GM12878 (cell line): ENCODE results near the gene TMEM86A. TPM values are rescaled to one million over a fixed set of nuclear protein-coding genes. Genes with fewer than 3 reads are reported as not detected.

ENCODE experiments used
- ATAC-seq: fragments of 200-7000 bp; cut with Tn5 transposase; 3 replicates; pipeline ENCODE4 v1.9.1; 2020; ENCODE audit warnings: mild to moderate bottlenecking, moderate library complexity
- BruUV-seq: library from RNA; stranded (reverse); fragments of 400-500 nt; replicated peaks from 2 replicates; lab custom pipeline; 2021; lab: Mats Ljungman, UMichigan
- CTCF ChIA-PET: fragments of 300-600 bp; sonication (Branson Sonifier 250); formaldehyde crosslinking; extraction: SDS; loops from one replicate; lab custom pipeline; 2021; ENCODE audit warnings: inconsistent platforms; lab: Yijun Ruan, JAX
- POLR2A ChIA-PET: fragments of 350-600 bp; formaldehyde crosslinking; extraction: SDS; loops from one replicate; lab custom pipeline; 2021; ENCODE audit warnings: inconsistent platforms; lab: Charles Lee
- RAD21 ChIA-PET: fragments of 300-600 bp; sonication (Branson Sonifier 250); formaldehyde crosslinking; loops from one replicate; lab custom pipeline; 2023; ENCODE audit warnings: antibody characterized with exemption; ENCODE audit not compliant: unreplicated experiment; lab: Charles Lee
- SMC1A ChIA-PET: fragments of 300-600 bp; sonication (Branson Sonifier 250); formaldehyde crosslinking; loops from one replicate; lab custom pipeline; 2023; ENCODE audit not compliant: unreplicated experiment, uncharacterized antibody; lab: Charles Lee
- DNase-seq: peaks from one replicate; pipeline ENCODE4 v3.0.0-alpha.2; 2011; ENCODE audit warnings: low read depth, low spot score
- FAIRE-seq: peaks from 3 replicates; lab custom pipeline; 2011; peaks lifted over from hg19 to GRCh38; lab: Jason Lieb, UNC
- H2AFZ ChIP-seq: 2 replicates; pipeline ENCODE4 v1.6.0; 2011; ENCODE audit warnings: low read depth, low read length, control low read depth; ENCODE audit not compliant: control insufficient read depth
- H3K27ac ChIP-seq: 2 replicates; pipeline ENCODE4 v1.5.1; 2011; ENCODE audit warnings: control low read depth; ENCODE audit not compliant: control insufficient read depth, insufficient read depth
- H3K27me3 ChIP-seq, 2 experiments: replicated peaks in 1 of 2; 2 replicates each; pipeline versions ENCODE4 v1.6.0 to v1.6.1; 2011; ENCODE audit warnings: low read length in 1 of 2; ENCODE audit not compliant: control insufficient read depth in 2 of 2, insufficient read depth in 2 of 2
- H3K36me3 ChIP-seq, 2 experiments: 2 replicates each; pipeline ENCODE4 v1.5.1; 2011; ENCODE audit warnings: low read length in 1 of 2; ENCODE audit not compliant: control insufficient read depth in 2 of 2, insufficient read depth in 2 of 2
- H3K4me1 ChIP-seq: 2 replicates; pipeline ENCODE4 v1.6.1; 2011; ENCODE audit warnings: mild to moderate bottlenecking, low read length, moderate library complexity, mixed read lengths; ENCODE audit not compliant: control insufficient read depth, insufficient read depth
- H3K4me2 ChIP-seq: 2 replicates; pipeline ENCODE4 v1.6.0; 2011; ENCODE audit warnings: control low read depth; ENCODE audit not compliant: control insufficient read depth, insufficient read depth
- H3K4me3 ChIP-seq: fragments of 200-600 bp; sonication (generic); 2 replicates; pipeline ENCODE4 v1.5.1; 2016
- H3K79me2 ChIP-seq: 2 replicates; pipeline ENCODE4 v1.6.0; 2011; ENCODE audit warnings: low read length; ENCODE audit not compliant: control insufficient read depth, insufficient read depth
- H3K9ac ChIP-seq: 2 replicates; pipeline ENCODE4 v1.8.0; 2011; ENCODE audit warnings: low read length, control low read depth, mixed read lengths; ENCODE audit not compliant: control insufficient read depth, insufficient read depth
- H3K9me3 ChIP-seq: replicated peaks from 3 replicates; pipeline ENCODE4 v1.5.1; 2011; ENCODE audit warnings: mild to moderate bottlenecking, low read length; ENCODE audit not compliant: control insufficient read depth, insufficient read depth
- H4K20me1 ChIP-seq: 2 replicates; pipeline ENCODE4 v1.6.0; 2011; ENCODE audit not compliant: control insufficient read depth, insufficient read depth
- CUX1 ChIP-seq: IDR thresholded peaks from 2 replicates; pipeline ENCODE4 v1.6.1; 2012; ENCODE audit warnings: improper control_type of control experiment, low read depth, low read length; ENCODE audit not compliant: insufficient replicate concordance
- FOS ChIP-seq: IDR thresholded peaks from 3 replicates; pipeline ENCODE4 v1.6.1; 2011; ENCODE audit warnings: borderline replicate concordance; ENCODE audit not compliant: insufficient read length; ENCODE audit errors: extremely low read depth
- MXI1 ChIP-seq: fragments of 150-350 bp; IDR thresholded peaks from 2 replicates; pipeline ENCODE4 v1.6.1; 2011; ENCODE audit warnings: low read depth, mild to moderate bottlenecking, inconsistent platforms, low read length, improper control_type of control experiment
- PBX3 ChIP-seq: IDR thresholded peaks from 2 replicates; pipeline ENCODE4 v1.6.1; 2011; ENCODE audit warnings: mild to moderate bottlenecking, low read depth, low read length, moderate library complexity; ENCODE audit not compliant: insufficient replicate concordance
- RAD51 ChIP-seq: fragments of 450-650 bp; IDR thresholded peaks from 2 replicates; pipeline ENCODE4 v1.6.1; 2016; ENCODE audit warnings: moderate library complexity, mild to moderate bottlenecking, inconsistent platforms
- ZNF622 ChIP-seq: fragments of 450-650 bp; IDR thresholded peaks from 2 replicates; pipeline ENCODE4 v1.6.1; 2017; ENCODE audit warnings: mild to moderate bottlenecking, inconsistent platforms
- ZZZ3 ChIP-seq: IDR thresholded peaks from 2 replicates; pipeline ENCODE4 v1.6.1; 2011; ENCODE audit warnings: low read depth; ENCODE audit not compliant: control insufficient read depth, insufficient read length
- WGBS: methylation state at CpG from one replicate; pipeline ENCODE4 v1.1.6; 2016; ENCODE audit warnings: low lambda C conversion rate; ENCODE audit not compliant: insufficient replicate concordance, insufficient coverage; ENCODE audit errors: missing lambda C conversion rate; 5-methylcytosine and 5-hydroxymethylcytosine counted together
- in situ Hi-C: fragments of 300-500 bp; cut with MboI; formaldehyde crosslinking; loops from 9 replicates; pipeline ENCODE4 v1.14.3; 2018; ENCODE audit warnings: mixed read lengths
- intact Hi-C: fragments of 100-400 bp; cut with micrococcal nuclease; formaldehyde crosslinking; loops from one replicate; pipeline ENCODE4 v1.14.2; 2022; ENCODE audit not compliant: unreplicated experiment
- polyA plus RNA-seq, 11 experiments: library from polyadenylated mRNA; depleted of rRNA in 4 of 11; unstranded in 6 of 11; stranded (reverse) in 5 of 11; fragments of >200 nt; fragmentation: Nextera tagmentation in 4 of 11; fragmentation: Illumina TruSeq in 1 of 11; extraction: Ambion mirVana in 4 of 11; extraction: Trizol in 1 of 11; gene quantifications; 1 replicate in 1 of 11; 2 replicates in 10 of 11; pipeline versions ENCODE4 v1.2.1 to v1.2.3, GENCODE V29; 2011 to 2016; ENCODE audit warnings: inconsistent platforms in 2 of 11, missing spikeins in 2 of 11, low read depth in 1 of 11
- total RNA-seq, 4 experiments: library from RNA; depleted of rRNA in 3 of 4; stranded (reverse); fragments of >200 nt in 3 of 4; fragmentation: Illumina TruSeq in 1 of 4; extraction: Trizol in 1 of 4; gene quantifications; 2 replicates each; pipeline versions ENCODE4 v1.2.1 to v1.2.3, GENCODE V29; 2013 to 2021

The TMEM86A gene
- total and polyA plus RNA-seq, 10 of the 15 experiments (the other 5 are each of a cell fraction or from before 2014, with no cell fraction given), result 0.01 to 0.11 (median 0.06) TPM; not detected in 7

GRCh38 chr11:18748766-18749365 lies 50.3 kb downstream of the TMEM86A start:
- no peaks in the 10 kb centered on the region for H3K4me1 ChIP-seq
- H3K79me2 ChIP-seq, result no peaks in the 10 kb centered on the region
- no peak overlapping the region for H2AFZ ChIP-seq
- ChIA-PET CTCF (interaction anchor here (1.1 to 24.2 kb wide), 4 partner anchors 12 to 49 kb away, joined by 4 to 494 read pairs (median 5); no protein-coding TSS in a partner anchor), RAD21 (interaction anchor here (1.1 kb wide), 2 partner anchors 18 to 209 kb away, joined by 3 to 4 read pairs; no protein-coding TSS in a partner anchor), SMC1A (interaction anchor here (1.3 kb wide), 1 partner anchor 16 kb away, joined by 4 read pairs; no protein-coding TSS in a partner anchor), POLR2A (no interaction called here)
- FAIRE-seq, result no peak
- no peak overlapping the region for H3K4me2 ChIP-seq
- H4K20me1 ChIP-seq, result no peaks in the 10 kb centered on the region
- BruUV-seq, result no TSS peak
- WGBS, result 56% methylated on average over 13 of the region's 13 CpGs
- no peak overlapping the region for H3K4me3 ChIP-seq
- no peaks in the 10 kb centered on the region for H3K9me3 ChIP-seq
- no peaks in the 10 kb centered on the region; a peak in 1 of 4 replicates for H3K27me3 ChIP-seq
- no peak for DNase-seq
- intact Hi-C loops (no loop called here), in situ Hi-C loops (no loop called here)
- no peaks in the 10 kb centered on the region for H3K36me3 ChIP-seq
- H3K27ac ChIP-seq, result no peak overlapping the region
- H3K9ac ChIP-seq, result no peak overlapping the region
- no peak for ATAC-seq
- TF ChIP-seq ZNF622, result no peak

GRCh38 chr11:18749681-18750319 lies 51.2 kb downstream of the TMEM86A start:
- Histone ChIP-seq H3K36me3 (no peaks in the 10 kb centered on the region), H4K20me1 (no peaks in the 10 kb centered on the region), H3K4me1 (no peaks in the 10 kb centered on the region), H3K27me3 (no peaks in the 10 kb centered on the region; a peak in 1 of 4 replicates), H3K79me2 (no peaks in the 10 kb centered on the region), H2AFZ (no peak overlapping the region), H3K4me2 (no peak overlapping the region), H3K9me3 (no peaks in the 10 kb centered on the region), H3K9ac (no peak overlapping the region), H3K4me3 (no peak overlapping the region), H3K27ac (no peak overlapping the region)
- in situ Hi-C loops (no loop called here), intact Hi-C loops (no loop called here)
- SMC1A ChIA-PET, result interaction anchor here (0.6 to 1.3 kb wide), 2 partner anchors 17 to 28 kb away, joined by 3 to 4 read pairs; no protein-coding TSS in a partner anchor
- RAD21 ChIA-PET, result interaction anchor here (1.1 kb wide), 2 partner anchors 19 to 210 kb away, joined by 3 to 4 read pairs; no protein-coding TSS in a partner anchor
- 35% methylated on average over 12 of the region's 12 CpGs for WGBS
- DNase-seq (no peak), ATAC-seq (no peak; the same call in 2 of the 3 replicates), FAIRE-seq (no peak)
- CTCF ChIA-PET, result interaction anchor here (1.0 to 24.2 kb wide), 6 partner anchors 10 to 210 kb away, joined by 3 to 494 read pairs (median 5); no protein-coding TSS in a partner anchor
- POLR2A ChIA-PET, result interaction anchor here (0.6 kb wide), 1 partner anchor 30 kb away, joined by 3 read pairs; no protein-coding TSS in a partner anchor
- BruUV-seq, result no TSS peak
- no peak for TF ChIP-seq MXI1
- TF ChIP-seq PBX3, result no peak
- TF ChIP-seq CUX1, result no peak
- TF ChIP-seq RAD51, result no peak
- no peak for TF ChIP-seq ZZZ3
- TF ChIP-seq FOS, result no peak
